Measurements from ENCODE around the gene ZNF37A.
"Not testable (repeated sequence)": the region's sequence is repeated elsewhere in the genome, so short reads cannot be mapped to it uniquely, and the experiment has no call there.

Gene ZNF37A

DNA sequence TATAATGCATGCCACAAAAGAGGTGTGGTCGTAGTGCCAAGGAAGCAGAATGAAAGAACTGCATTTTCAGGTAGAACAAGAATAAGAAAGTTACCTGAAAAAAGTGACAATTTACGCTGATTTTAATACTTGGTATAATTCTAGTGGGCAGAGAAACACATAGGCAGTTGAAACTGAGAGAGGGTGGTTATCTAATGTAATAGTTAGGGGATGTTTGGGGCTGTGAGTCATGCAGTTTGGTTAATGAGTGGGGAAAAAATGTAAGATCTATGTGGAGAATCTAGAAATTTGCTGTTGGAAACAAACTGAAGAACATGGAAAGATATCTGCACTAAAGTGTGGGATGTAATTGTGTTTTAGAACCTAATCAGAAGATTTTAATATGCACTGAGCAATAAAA is 33.7 kb downstream of the ZNF37A start:
- Histone ChIP-seq H3K36me3 (peaks cover 0 to 38% (median 16%) of the 10 kb centered on the region in 11 experiments; a peak in 17 of 22 replicates), H3K27me3 (no peaks in the 10 kb centered on the region), H3K27ac (no peak overlapping the region), H3K9me3 (replicated peaks in 1 of 11) (peaks cover 46 to 82% (median 55%) of the 10 kb centered on the region in 11 experiments), H3K4me3 (no peak overlapping the region), H3K9ac (no peak overlapping the region), H3K4me2 (no peak overlapping the region), H4K20me1 (no peaks in the 10 kb centered on the region), H3K4me1 (no peaks in the 10 kb centered on the region)
- TF ChIP-seq Cebpa-rat (IDR thresholded peaks at IDR 0.05), result no peak

DNA sequence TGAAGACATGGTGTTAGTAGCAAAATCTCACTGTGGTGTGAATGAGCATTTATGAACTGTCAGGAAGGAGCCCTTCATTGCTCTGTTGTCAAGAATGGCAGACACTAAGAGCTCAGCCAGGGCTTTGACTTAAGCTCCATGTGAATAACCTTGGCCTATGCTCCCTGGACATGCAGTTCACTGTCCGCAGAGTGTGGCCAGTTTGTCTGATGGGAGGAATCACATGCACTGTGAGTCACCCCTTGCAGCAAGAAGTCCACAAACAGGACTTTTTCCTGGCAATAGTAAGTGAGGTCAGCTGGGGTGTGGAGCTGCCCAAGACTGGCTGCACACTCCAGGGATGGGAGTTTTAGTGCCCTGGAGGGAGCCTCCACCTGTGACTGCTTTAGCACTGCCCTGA is 49.5 kb downstream of the ZNF37A start:
- Histone ChIP-seq H3K4me1 (peaks cover 9 to 33% (median 24%) of the 10 kb centered on the region in 10 experiments; a peak in 18 of 20 replicates), H3K4me3 (no peak overlapping the region), H3K36me3 (peaks cover 0 to 16% (median 0%) of the 10 kb centered on the region in 11 experiments; a peak in 5 of 22 replicates), H4K20me1 (no peaks in the 10 kb centered on the region), H3K4me2 (peak overlapping the region in 2 of 11 experiments; percentile 36 to 58; a peak in 3 of 22 replicates), H3K27me3 (no peaks in the 10 kb centered on the region), H3K9ac (no peak overlapping the region), H3K9me3 (replicated peaks in 1 of 11) (no peaks in the 10 kb centered on the region; a peak in 2 of 22 replicates), H3K27ac (no peak overlapping the region)
- TF ChIP-seq Cebpa-rat (IDR thresholded peaks at IDR 0.05), result no peak

DNA sequence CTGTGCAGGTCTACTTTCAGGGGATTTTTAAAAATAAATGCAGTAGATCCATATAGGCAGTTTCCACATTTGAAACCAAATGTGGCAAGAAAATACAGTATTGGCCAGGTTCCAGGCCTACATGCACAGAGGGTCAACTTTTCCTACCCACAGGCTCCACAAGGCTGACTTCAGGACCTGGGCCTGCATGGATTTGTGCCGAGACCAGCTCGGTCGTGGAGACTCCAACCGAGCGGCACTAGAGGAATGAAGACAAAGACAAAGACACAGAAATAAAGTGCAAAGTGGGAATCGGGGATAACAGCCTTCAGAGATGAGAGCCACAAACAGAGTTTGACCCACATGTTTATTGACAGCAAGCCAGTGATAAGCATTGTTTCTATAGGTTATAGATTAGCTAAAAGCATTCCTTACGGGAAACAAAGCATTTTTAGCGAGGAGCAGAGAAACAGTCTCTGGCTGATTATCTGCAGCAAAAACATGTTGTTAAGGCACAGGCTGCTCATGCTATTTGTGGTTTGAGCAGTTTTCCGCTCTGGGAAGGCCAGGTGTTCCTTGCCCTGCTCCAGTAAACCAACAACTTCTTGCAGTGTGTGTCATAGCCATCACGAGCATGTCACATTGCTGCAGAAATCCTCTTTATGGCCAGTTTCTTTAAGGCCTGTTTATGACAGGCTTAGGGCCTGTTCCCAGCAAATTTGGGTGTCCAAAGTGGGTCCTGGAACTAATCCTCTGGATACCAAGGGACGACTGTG is 52.6 kb downstream of the ZNF37A start:
- H3K4me2 ChIP-seq, result peak overlapping the region; percentile 26 to 75 (median 61)
- H3K4me1 ChIP-seq, result peaks cover 9 to 33% (median 24%) of the 10 kb centered on the region in 10 experiments; a peak in 18 of 20 replicates
- no peaks in the 10 kb centered on the region for H4K20me1 ChIP-seq
- TF ChIP-seq Cebpa-rat (IDR thresholded peaks at IDR 0.05), result no peak
- no peak overlapping the region for H3K4me3 ChIP-seq
- H3K36me3 ChIP-seq, result no peaks in the 10 kb centered on the region
- peak overlapping the region in 7 of 11 experiments; percentile 42 to 72 (median 57); a peak in 14 of 22 replicates for H3K27ac ChIP-seq
- H3K27me3 ChIP-seq, result no peaks in the 10 kb centered on the region
- H3K9ac ChIP-seq, result peak overlapping the region in 7 of 11 experiments; percentile 14 to 66 (median 46); a peak in 11 of 22 replicates
- H3K9me3 ChIP-seq (replicated peaks in 1 of 11), result peaks cover 0 to 2% (median 0%) of the 10 kb centered on the region in 11 experiments; a peak in 1 of 22 replicates

DNA sequence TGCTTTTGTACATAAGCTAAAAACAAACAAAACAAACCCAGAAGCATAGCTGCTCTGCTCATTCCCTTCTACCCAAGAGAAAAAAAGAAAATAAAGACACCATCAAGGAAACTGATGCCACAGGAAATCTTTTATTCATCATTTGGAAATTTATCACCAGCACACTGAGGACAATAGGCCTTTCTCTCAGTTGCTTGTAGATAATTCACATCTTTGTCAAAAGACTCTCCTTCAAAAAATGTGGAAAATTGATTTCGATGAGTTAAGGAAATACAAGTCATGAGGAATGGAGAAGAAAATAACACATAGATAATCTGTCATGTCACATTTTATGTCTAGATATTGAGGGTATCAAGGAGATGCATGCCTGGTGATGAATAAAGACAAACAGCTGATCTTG is 53.5 kb downstream of the ZNF37A start:
- Histone ChIP-seq H3K27me3 (no peaks in the 10 kb centered on the region), H3K9ac (no peak overlapping the region), H3K36me3 (no peaks in the 10 kb centered on the region), H3K9me3 (replicated peaks in 1 of 11) (peaks cover 0 to 4% (median 0%) of the 10 kb centered on the region in 11 experiments; a peak in 1 of 22 replicates), H3K4me2 (peak overlapping the region in 7 of 11 experiments; percentile 19 to 72 (median 56); a peak in 10 of 22 replicates), H3K27ac (peak overlapping the region in 5 of 11 experiments; percentile 37 to 72 (median 59); a peak in 6 of 22 replicates), H3K4me1 (peaks cover 9 to 33% (median 24%) of the 10 kb centered on the region in 10 experiments; a peak in 18 of 20 replicates), H3K4me3 (no peak overlapping the region), H4K20me1 (no peaks in the 10 kb centered on the region)
- no peak for TF ChIP-seq Cebpa-rat (IDR thresholded peaks at IDR 0.05)

DNA sequence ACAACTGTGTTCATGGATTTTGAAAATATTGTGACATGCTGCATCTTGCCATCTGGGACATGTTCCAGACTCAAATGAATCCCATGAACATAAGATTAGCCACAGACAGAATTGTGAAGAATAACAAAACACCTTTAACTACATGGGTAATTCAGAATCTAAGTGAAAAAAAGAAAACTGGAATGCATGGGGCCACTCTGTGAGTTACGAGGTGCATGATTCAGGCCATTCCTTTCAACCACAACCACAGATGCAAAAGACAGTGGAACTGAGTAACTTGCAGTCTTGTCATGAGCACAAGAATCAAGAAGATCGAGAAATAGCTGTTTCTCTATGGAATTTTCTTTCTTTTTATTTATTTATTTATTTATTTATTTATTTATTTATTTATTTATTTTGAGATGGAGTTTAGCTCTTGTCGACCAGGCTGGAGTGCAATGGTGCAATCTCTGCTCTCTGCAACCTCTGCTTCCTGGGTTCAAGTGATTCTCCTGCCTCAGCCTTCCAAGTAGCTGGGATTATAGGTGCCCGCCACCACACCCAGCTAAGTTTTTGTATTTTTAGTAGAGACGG is 56.8 kb downstream of the ZNF37A start:
- H3K36me3 ChIP-seq; H3K4me2 ChIP-seq; H3K27me3 ChIP-seq; H4K20me1 ChIP-seq; H3K4me3 ChIP-seq; H3K9ac ChIP-seq; H3K9me3 ChIP-seq (replicated peaks in 1 of 11); H3K27ac ChIP-seq: not testable (repeated sequence)
- H3K4me1 ChIP-seq, result peaks cover 9 to 26% (median 22%) of the 10 kb centered on the region in 10 experiments; a peak in 17 of 20 replicates

DNA sequence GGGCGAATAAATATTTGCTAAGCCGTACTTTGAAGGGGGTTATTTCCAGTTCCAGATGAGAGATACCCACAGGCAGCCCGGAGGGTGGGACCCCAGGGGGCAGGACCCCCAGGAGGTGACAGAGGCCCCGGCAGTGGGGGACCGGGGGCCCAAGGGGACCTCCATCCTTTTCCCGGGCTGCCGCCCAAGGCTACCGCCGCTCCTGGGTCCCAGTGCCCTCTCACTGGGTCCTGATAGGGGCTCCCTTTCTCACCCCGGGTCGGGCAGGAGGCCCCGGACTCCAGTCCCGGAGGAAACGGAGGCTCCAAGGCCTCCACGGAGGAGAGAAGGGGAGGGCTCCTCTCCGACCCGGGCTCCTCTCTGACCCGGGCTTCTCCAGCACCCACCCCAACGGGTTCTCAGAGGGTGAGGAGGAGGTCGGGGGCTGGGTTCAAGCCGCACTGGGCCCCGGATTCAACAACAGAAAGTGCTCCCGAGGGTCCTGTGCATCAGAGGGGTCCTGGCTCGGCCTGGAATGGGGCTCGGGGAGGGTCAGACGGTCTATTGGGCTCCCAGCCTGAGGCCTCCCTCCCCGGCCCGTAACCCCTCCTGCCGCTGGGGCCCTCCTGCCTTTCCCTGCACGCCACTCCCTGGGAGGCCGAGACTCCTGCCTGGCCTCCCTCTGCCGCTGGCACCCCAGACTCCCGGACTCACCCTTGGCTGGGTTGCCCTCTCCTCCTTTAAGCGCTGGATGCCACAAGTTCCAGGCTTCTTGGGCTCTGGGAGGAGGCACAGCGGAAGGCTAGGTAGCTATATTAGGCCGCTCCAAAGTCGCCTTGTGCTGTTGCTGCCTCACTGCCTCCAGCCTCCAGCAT is 62.5 kb downstream of the ZNF37A start:
- Histone ChIP-seq H3K4me1 (no peaks in the 10 kb centered on the region), H3K36me3 (peaks cover 0 to 6% (median 0%) of the 10 kb centered on the region in 11 experiments; a peak in 3 of 22 replicates), H3K4me2 (no peak overlapping the region), H4K20me1 (no peaks in the 10 kb centered on the region), H3K9me3 (replicated peaks in 1 of 11) (peaks cover 47 to 58% (median 54%) of the 10 kb centered on the region in 11 experiments), H3K27ac (no peak overlapping the region), H3K4me3 (no peak overlapping the region), H3K9ac (no peak overlapping the region), H3K27me3 (no peaks in the 10 kb centered on the region)
- no peak for TF ChIP-seq Cebpa-rat (IDR thresholded peaks at IDR 0.05)

DNA sequence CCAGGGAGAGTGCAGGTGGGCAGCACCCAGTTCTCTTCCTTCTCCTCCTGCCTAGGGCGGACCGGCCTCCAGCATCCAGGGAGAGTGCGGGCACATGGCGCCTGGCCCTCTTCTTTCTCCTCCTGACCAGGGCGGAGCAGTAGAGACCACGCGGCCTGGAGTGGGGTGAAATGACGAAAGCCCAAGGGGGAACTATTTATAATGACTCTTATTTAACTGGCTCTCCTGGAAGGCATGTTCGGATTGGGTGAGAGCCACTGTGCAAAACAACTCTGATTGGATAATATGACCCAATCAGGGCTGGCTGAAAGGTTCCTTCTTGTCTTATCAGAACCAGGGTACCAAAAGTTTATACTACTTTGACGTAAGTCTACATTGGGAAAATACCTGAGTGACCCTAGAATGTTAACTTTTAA is 63.1 kb downstream of the ZNF37A start:
- no peak for TF ChIP-seq Cebpa-rat (IDR thresholded peaks at IDR 0.05)
- H3K9me3 ChIP-seq (replicated peaks in 1 of 11), result peaks cover 53 to 61% (median 59%) of the 10 kb centered on the region in 11 experiments
- H3K27me3 ChIP-seq, result no peaks in the 10 kb centered on the region

DNA sequence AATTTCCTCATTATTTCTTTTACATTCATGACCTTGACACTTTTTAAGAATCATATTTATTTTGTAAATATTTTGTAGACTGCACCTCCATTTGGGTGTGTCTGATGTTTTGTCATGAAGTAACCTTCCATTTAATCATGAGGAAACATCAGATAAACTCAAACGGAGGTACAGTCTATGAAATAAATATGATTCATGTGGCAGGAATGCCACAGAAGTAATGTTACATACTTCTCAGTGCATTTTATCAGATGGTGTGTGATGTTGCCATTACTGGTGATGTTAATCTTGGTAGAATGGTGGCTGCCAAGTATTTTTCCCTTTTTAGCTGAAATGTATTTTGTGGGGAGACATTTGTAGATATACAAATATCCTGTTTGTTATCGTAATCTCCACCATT is 64.9 kb downstream of the ZNF37A start:
- H3K9me3 ChIP-seq (replicated peaks in 1 of 11), result peaks cover 53 to 61% (median 60%) of the 10 kb centered on the region in 11 experiments
- no peak overlapping the region for H3K4me2 ChIP-seq
- peaks cover 6 to 10% (median 7%) of the 10 kb centered on the region in 10 experiments; a peak in 18 of 20 replicates for H3K4me1 ChIP-seq

More for the DNA sequence above, 63.1 kb downstream of the ZNF37A start:
- Histone ChIP-seq H3K27ac (no peak overlapping the region), H3K4me3 (no peak overlapping the region), H4K20me1 (no peaks in the 10 kb centered on the region), H3K9ac (no peak overlapping the region), H3K4me1 (no peaks in the 10 kb centered on the region), H3K4me2 (no peak overlapping the region), H3K36me3 (peaks cover 0 to 6% (median 0%) of the 10 kb centered on the region in 11 experiments; a peak in 3 of 22 replicates)

More for the DNA sequence above, 64.9 kb downstream of the ZNF37A start:
- Histone ChIP-seq H3K27ac (no peak overlapping the region), H3K27me3 (no peaks in the 10 kb centered on the region), H3K9ac (no peak overlapping the region), H4K20me1 (no peaks in the 10 kb centered on the region), H3K36me3 (peaks cover 0 to 6% (median 0%) of the 10 kb centered on the region in 11 experiments; a peak in 3 of 22 replicates), H3K4me3 (no peak overlapping the region)
- TF ChIP-seq Cebpa-rat (IDR thresholded peaks at IDR 0.05), result no peak
